Stimulated activated CD4-positive, alpha-beta T cell treated with anti-CD3 and anti-CD28 coated beads, Interleukin-15, amount 100 ng/mL, for 1 hour (primary cell): ENCODE results near the gene AKAP17A.

Experiments used
- DNase-seq, 2 donors: peaks; one replicate each; pipeline ENCODE4 v3.0.0-alpha.2; 2020; ENCODE audit warnings: low read depth in 1 of 2, low spot score in 1 of 2

The AKAP17A gene

GRCh38 chrX:1581132-1581531 lies 10.3 kb upstream of the AKAP17A start:
- peak; percentile 29 to 42 for DNase-seq

- DNase-seq, result peak in 1 of 2 donors; percentile 30
Observed at GRCh38 chrX:1582686-1583437, 8.5 kb upstream of the AKAP17A start.

GRCh38 chrX:1584237-1585011 lies 7.0 kb upstream of the AKAP17A start:
- DNase-seq, result no peak

GRCh38 chrX:1587161-1587560 lies 4.2 kb upstream of the AKAP17A start:
- no peak for DNase-seq

GRCh38 chrX:1589356-1590130 lies 1.9 kb upstream of the AKAP17A start:
- DNase-seq, result no peak

GRCh38 chrX:1591863-1592469 lies 562 bp downstream of the AKAP17A start:
- no peak for DNase-seq

GRCh38 chrX:1592470-1593142 lies 1.2 kb downstream of the AKAP17A start:
- DNase-seq, result no peak

- DNase-seq, result no peak
Observed at GRCh38 chrX:1593286-1594271, 2.2 kb downstream of the AKAP17A start.

- DNase-seq, result no peak
Observed at GRCh38 chrX:1595711-1596060, 4.3 kb downstream of the AKAP17A start.

- no peak for DNase-seq
Observed at GRCh38 chrX:1596676-1597344, 5.4 kb downstream of the AKAP17A start.

- no peak for DNase-seq
Observed at GRCh38 chrX:1597345-1598020, 6.1 kb downstream of the AKAP17A start.

- DNase-seq, result no peak
Observed at GRCh38 chrX:1598021-1598875, 6.8 kb downstream of the AKAP17A start.

- no peak for DNase-seq
Observed at GRCh38 chrX:1598876-1599790, 7.7 kb downstream of the AKAP17A start.

GRCh38 chrX:1599791-1600405 lies 8.5 kb downstream of the AKAP17A start:
- no peak for DNase-seq

- no peak for DNase-seq
Observed at GRCh38 chrX:1600406-1601050, 9.1 kb downstream of the AKAP17A start.
